IPS-18c (cell line): ENCODE data around the gene MAN1B1.
"Not testable (repeated sequence)": the region's sequence is repeated elsewhere in the genome, so short reads cannot be mapped to it uniquely, and the experiment has no call there.

Source experiments
- H3K4me3 ChIP-seq: 2 replicates; pipeline ENCODE4 v1.7.0; 2013; ENCODE audit warnings: low read depth, mild to moderate bottlenecking, low read length, moderate library complexity; ENCODE audit not compliant: insufficient read depth
- H3K9me3 ChIP-seq: one replicate; pipeline ENCODE4 v1.6.1; 2013; ENCODE audit warnings: mild to moderate bottlenecking, low read length, moderate library complexity; ENCODE audit not compliant: control insufficient read depth, insufficient read depth

MAN1B1 gene

GRCh38 chr9:137112564-137113384, 26.0 kb downstream of the MAN1B1 start:
- no peak overlapping the region for H3K4me3 ChIP-seq
- no peaks in the 10 kb centered on the region for H3K9me3 ChIP-seq

- Histone ChIP-seq H3K9me3 (no peaks in the 10 kb centered on the region), H3K4me3 (no peak overlapping the region)
Observed at GRCh38 chr9:137113385-137114159, 26.8 kb downstream of the MAN1B1 start.

GRCh38 chr9:137114220-137114612, 27.4 kb downstream of the MAN1B1 start:
- H3K9me3 ChIP-seq = no peaks in the 10 kb centered on the region
- peak overlapping the region; percentile 41 for H3K4me3 ChIP-seq

GRCh38 chr9:137114613-137115393, 28.0 kb downstream of the MAN1B1 start, which contains the start of gene DPP7:
DPP7 (minus strand) TSS chr9:137114733; CDS start chr9:137114713, 20 bp downstream.
- Histone ChIP-seq H3K9me3 (no peaks in the 10 kb centered on the region), H3K4me3 (peak within 1 kb of the TSS; percentile 41)

GRCh38 chr9:137115394-137116026, 28.7 kb downstream of the MAN1B1 start:
- Histone ChIP-seq H3K9me3 (no peaks in the 10 kb centered on the region), H3K4me3 (no peak overlapping the region)

GRCh38 chr9:137116027-137116507, 29.3 kb downstream of the MAN1B1 start:
- Histone ChIP-seq H3K4me3 (no peak overlapping the region), H3K9me3 (no peaks in the 10 kb centered on the region)

GRCh38 chr9:137116728-137117127, 29.9 kb downstream of the MAN1B1 start:
- Histone ChIP-seq H3K4me3 (no peak overlapping the region), H3K9me3 (no peaks in the 10 kb centered on the region)

GRCh38 chr9:137117269-137117731, 30.5 kb downstream of the MAN1B1 start:
- no peak overlapping the region for H3K4me3 ChIP-seq
- no peaks in the 10 kb centered on the region for H3K9me3 ChIP-seq

GRCh38 chr9:137118092-137118603, 31.4 kb downstream of the MAN1B1 start:
- not testable (repeated sequence) for H3K4me3 ChIP-seq, H3K9me3 ChIP-seq

GRCh38 chr9:137121927-137122795, 35.4 kb downstream of the MAN1B1 start:
- H3K4me3 ChIP-seq, H3K9me3 ChIP-seq: not testable (repeated sequence)

GRCh38 chr9:137122796-137123467, 36.1 kb downstream of the MAN1B1 start:
- not testable (repeated sequence) for H3K9me3 ChIP-seq, H3K4me3 ChIP-seq

- Histone ChIP-seq H3K4me3 (no peak overlapping the region), H3K9me3 (no peaks in the 10 kb centered on the region)
Observed at GRCh38 chr9:137123468-137123837, 36.7 kb downstream of the MAN1B1 start.

GRCh38 chr9:137123952-137124462, 37.2 kb downstream of the MAN1B1 start:
- H3K9me3 ChIP-seq, H3K4me3 ChIP-seq: not testable (repeated sequence)

GRCh38 chr9:137126786-137127185, 40.0 kb downstream of the MAN1B1 start:
- Histone ChIP-seq H3K9me3 (no peaks in the 10 kb centered on the region), H3K4me3 (no peak overlapping the region)
